Hematopoietic multipotent progenitor cell treated with erythropoietin and hydrocortisone succinate and interleukin-3 and kit ligand, for 8 days (in vitro differentiated cells): ENCODE results near the gene RNASE2.
"Not testable (repeated sequence)": the region's sequence is repeated elsewhere in the genome, so short reads cannot be mapped to it uniquely, and the experiment has no call there.

Experiments used
- DNase-seq: peaks from one replicate; pipeline ENCODE4 v3.0.0-alpha.2; 2015

RNASE2 gene

GRCh38 chr14:20982646-20983369 is 27.5 kb downstream of the RNASE2 start:
- DNase-seq: no peak

GRCh38 chr14:20985650-20986049 is 30.4 kb downstream of the RNASE2 start:
- not testable (repeated sequence) for DNase-seq

GRCh38 chr14:20986811-20987210 is 31.5 kb downstream of the RNASE2 start:
- no peak for DNase-seq

GRCh38 chr14:20988717-20989470 is 33.6 kb downstream of the RNASE2 start:
- peak; percentile 13 for DNase-seq

GRCh38 chr14:20989471-20989786 is 34.1 kb downstream of the RNASE2 start:
- DNase-seq: no peak

- DNase-seq: peak; percentile 99
Observed at GRCh38 chr14:20989787-20990600, 34.7 kb downstream of the RNASE2 start, which contains the start of gene METTL17. Gene METTL17, plus strand, starts transcription at chr14:20989980. Its CDS starts 23 bp downstream, at chr14:20990003.

- no peak for DNase-seq
Observed at GRCh38 chr14:20996521-20996920, 41.2 kb downstream of the RNASE2 start.

GRCh38 chr14:20997115-20997514 is 41.8 kb downstream of the RNASE2 start:
- DNase-seq: no peak

GRCh38 chr14:20997564-20997963 is 42.3 kb downstream of the RNASE2 start:
- DNase-seq: no peak

GRCh38 chr14:20998139-20998538 is 42.9 kb downstream of the RNASE2 start:
- no peak for DNase-seq

GRCh38 chr14:20998674-20999366 is 43.5 kb downstream of the RNASE2 start, which contains the start of gene SLC39A2:
Gene SLC39A2, plus strand, starts transcription at chr14:20999293. Its CDS starts 154 bp downstream, at chr14:20999447.
- DNase-seq: no peak

GRCh38 chr14:20999591-20999990 is 44.3 kb downstream of the RNASE2 start:
- DNase-seq: no peak

- DNase-seq: no peak
Observed at GRCh38 chr14:21001218-21001617, 45.9 kb downstream of the RNASE2 start.

GRCh38 chr14:21003788-21004346 is 48.6 kb downstream of the RNASE2 start:
- no peak for DNase-seq
